ENCODE results near the gene STH.

STH gene

DNA sequence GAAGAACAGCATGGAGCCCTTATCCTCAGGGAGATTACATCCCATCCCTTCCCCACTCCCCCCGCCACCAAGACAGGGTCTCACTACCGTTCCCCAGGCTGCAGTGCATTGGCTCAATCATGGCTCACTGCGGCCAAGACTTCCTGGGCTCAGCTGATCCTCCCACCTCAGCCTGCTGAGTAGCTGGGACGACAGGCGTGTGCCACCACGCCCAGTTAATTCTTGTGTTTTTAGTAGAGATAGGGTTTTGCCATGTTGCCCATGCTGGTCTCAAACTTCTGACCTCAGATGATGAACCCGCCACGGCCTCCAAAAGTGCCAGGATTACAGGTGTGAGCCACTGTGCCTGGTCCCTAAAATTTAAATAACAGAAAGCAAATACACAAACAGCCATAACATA, 48.8 kb downstream of the STH start:
- no peak for DNase-seq (ENCODE audit: low spot score)
